Brain microvascular endothelial cell (primary cell): Measurements from ENCODE around the gene PPIL1.

Experiments
- DNase-seq: peaks from one replicate; pipeline ENCODE4 v3.0.0-alpha.2; 2020
- H3K27ac ChIP-seq: fragments of 250-450 bp; sonication (Bioruptor Pico); 2 replicates; pipeline ENCODE4 v1.5.1; 2020; ENCODE audit warnings: mild to moderate bottlenecking, moderate library complexity
- H3K27me3 ChIP-seq: fragments of 250-450 bp; sonication (Bioruptor Pico); replicated peaks from 2 replicates; pipeline ENCODE4 v1.5.1; 2020; ENCODE audit warnings: mild to moderate bottlenecking
- H3K36me3 ChIP-seq: fragments of 250-450 bp; sonication (Bioruptor Pico); replicated peaks from 2 replicates; pipeline ENCODE4 v1.5.1; 2020; ENCODE audit warnings: mild to moderate bottlenecking
- H3K4me3 ChIP-seq: 2 replicates; pipeline ENCODE4 v1.5.1; 2011; ENCODE audit warnings: low read depth, mild to moderate bottlenecking, control low read depth, low read length, moderate library complexity
- CTCF ChIP-seq: IDR thresholded peaks from 2 replicates; pipeline ENCODE4 v1.5.1; 2011; ENCODE audit warnings: low read depth, mild to moderate bottlenecking, moderate library complexity, low read length, control low read depth, inconsistent platforms; ENCODE audit errors: missing control alignments
- in situ Hi-C: cut with HindIII; loops from 2 replicates; pipeline ENCODE4 v1.10.0; 2017; ENCODE audit warnings: low sequenced_read_pairs, low pct_ligation_motif_present

The PPIL1 gene

GRCh38 chr6:36857325-36857724 lies 17.3 kb downstream of the PPIL1 start:
- in situ Hi-C loops = no loop called here
- Histone ChIP-seq H3K27me3 (no peaks in the 10 kb centered on the region), H3K27ac (no peak overlapping the region), H3K36me3 (peaks cover 4% of the 10 kb centered on the region), H3K4me3 (no peak overlapping the region)
- TF ChIP-seq CTCF = no peak
- no peak for DNase-seq

DNA sequence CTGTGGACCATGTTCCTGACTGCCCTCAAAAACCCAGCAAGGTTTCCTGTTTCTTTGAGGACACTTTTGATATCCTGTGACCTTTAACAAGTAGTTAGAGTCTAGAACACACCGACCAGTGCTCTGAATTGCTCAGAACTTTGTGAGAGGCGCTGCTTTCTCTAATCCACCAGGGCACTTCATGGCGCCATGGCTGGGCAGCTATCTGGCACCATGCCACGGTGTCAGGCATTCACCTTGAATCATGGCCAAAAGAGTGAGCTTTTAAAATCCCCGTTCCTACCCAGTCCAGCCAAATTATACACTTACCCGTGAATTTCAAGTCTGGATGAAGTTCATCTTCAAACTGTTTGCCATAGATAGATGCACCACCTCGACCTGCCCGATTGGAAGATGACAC lies 18.3 kb downstream of the PPIL1 start:
- H3K27me3 ChIP-seq = no peaks in the 10 kb centered on the region
- H3K27ac ChIP-seq = peak overlapping the region; percentile 11
- no peak for DNase-seq
- in situ Hi-C loops = no loop called here
- H3K36me3 ChIP-seq = peaks cover 4% of the 10 kb centered on the region
- TF ChIP-seq CTCF = no peak
- H3K4me3 ChIP-seq = no peak overlapping the region

DNA sequence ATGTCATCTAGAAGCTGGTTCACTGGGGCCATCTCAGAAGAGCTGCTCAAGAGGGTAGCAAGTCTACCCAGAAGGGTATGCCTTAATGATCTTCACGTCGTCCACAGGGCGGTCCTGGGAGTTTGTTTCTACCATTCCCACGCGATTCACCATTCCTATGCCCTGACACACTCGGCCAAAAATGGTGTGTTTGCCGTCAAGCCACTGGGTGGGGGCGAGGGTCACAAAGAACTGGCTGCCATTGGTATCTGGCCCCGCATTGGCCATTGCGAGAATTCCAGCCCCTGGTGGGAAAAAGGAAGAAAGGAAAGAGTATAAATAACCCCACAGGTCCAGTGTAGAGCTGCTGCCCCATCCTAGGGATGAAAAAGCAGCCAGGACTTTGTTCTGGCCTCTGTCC lies 18.9 kb downstream of the PPIL1 start:
- H3K36me3 ChIP-seq = peaks cover 4% of the 10 kb centered on the region
- no peak for TF ChIP-seq CTCF
- no peak overlapping the region for H3K4me3 ChIP-seq
- peak overlapping the region; percentile 11 for H3K27ac ChIP-seq
- in situ Hi-C loops = no loop called here
- H3K27me3 ChIP-seq = no peaks in the 10 kb centered on the region
- peak; percentile 63 for DNase-seq

GRCh38 chr6:36853325-36853724 lies 21.3 kb downstream of the PPIL1 start:
- Histone ChIP-seq H3K27ac (peak overlapping the region; percentile 81), H3K27me3 (no peaks in the 10 kb centered on the region), H3K4me3 (no peak overlapping the region), H3K36me3 (peaks cover 4% of the 10 kb centered on the region)
- peak; percentile 69 for DNase-seq
- TF ChIP-seq CTCF = no peak
- in situ Hi-C loops = no loop called here

DNA sequence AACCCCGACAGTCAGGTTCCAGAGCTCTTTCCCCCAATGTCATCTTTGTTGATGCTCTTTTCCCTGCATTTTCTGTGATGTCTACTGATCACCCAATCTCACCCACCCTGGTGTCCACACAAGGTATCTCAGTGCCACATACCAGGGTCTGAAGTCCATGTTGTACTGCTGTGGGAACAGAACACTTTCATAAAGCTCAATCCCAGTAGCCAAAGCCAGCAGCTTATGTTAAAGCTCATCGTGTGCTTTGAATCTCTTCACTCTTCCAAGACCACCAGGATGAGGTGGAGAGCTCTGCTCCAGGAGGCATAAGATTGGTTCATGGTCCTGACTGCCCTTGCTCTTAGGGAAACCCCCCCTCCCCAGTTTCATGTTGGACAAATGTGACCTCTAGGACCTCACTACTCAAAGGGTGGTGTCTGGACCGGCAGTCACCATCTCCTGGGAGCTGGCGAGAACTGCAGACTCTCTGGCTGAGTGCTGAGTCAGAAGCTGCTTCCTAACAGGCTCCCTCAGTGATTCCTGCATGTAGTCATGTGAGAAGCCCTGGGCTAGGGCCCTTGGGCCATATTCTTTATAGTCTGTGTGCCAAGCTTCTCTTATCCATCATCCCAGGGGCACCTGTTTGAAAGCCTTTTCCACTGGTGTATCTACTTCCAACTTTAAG lies 22.0 kb downstream of the PPIL1 start:
- in situ Hi-C loops = no loop called here
- DNase-seq = peak; percentile 83
- Histone ChIP-seq H3K4me3 (no peak overlapping the region), H3K27ac (peak overlapping the region; percentile 81), H3K27me3 (no peaks in the 10 kb centered on the region), H3K36me3 (peaks cover 4% of the 10 kb centered on the region)
- TF ChIP-seq CTCF = peak; percentile 47

DNA sequence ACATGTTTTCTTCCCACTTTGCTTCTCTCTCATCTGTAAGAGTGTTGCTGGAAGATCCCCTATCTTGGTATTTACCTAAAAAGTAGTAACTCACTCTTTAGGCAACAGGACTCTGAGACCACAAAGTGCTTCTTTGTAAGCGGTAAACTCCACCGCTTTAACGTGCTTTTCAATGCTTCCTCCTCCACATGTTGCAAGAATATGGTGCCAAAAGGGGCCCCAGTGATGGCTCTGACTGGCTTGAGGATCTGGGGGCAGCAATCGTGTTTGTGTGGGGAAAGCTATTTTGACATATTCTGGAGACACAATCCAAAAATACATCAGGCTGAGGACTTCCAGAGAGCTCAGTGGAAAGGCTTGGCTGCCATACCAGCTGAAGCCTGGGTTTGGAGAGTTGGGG lies 23.0 kb downstream of the PPIL1 start:
- in situ Hi-C loops = no loop called here
- no peak for DNase-seq
- Histone ChIP-seq H3K36me3 (peaks cover 4% of the 10 kb centered on the region), H3K27ac (no peak overlapping the region), H3K27me3 (no peaks in the 10 kb centered on the region), H3K4me3 (no peak overlapping the region)
- no peak for TF ChIP-seq CTCF
